OCI-LY1 (cell line): Measurements from ENCODE around the gene TMEM131.

Experiments
- EZH2 ChIP-seq: fragments of 200-600 bp; sonication (generic), shearing (Covaris generic); IDR thresholded peaks from 2 replicates; pipeline ENCODE4 v1.8.0; 2017; ENCODE audit warnings: borderline replicate concordance, mixed run types, mild to moderate bottlenecking, antibody characterized with exemption, low read length, moderate library complexity, mixed read lengths
- TF ChIP-seq, protein P1 (sequence below): fragments of 200-600 bp; sonication (generic), shearing (Covaris generic); IDR thresholded peaks from 2 replicates; pipeline ENCODE4 v1.5.1; 2017; ENCODE audit warnings: mild to moderate bottlenecking, antibody characterized with exemption, low read length, moderate library complexity, mixed read lengths

DNA sequence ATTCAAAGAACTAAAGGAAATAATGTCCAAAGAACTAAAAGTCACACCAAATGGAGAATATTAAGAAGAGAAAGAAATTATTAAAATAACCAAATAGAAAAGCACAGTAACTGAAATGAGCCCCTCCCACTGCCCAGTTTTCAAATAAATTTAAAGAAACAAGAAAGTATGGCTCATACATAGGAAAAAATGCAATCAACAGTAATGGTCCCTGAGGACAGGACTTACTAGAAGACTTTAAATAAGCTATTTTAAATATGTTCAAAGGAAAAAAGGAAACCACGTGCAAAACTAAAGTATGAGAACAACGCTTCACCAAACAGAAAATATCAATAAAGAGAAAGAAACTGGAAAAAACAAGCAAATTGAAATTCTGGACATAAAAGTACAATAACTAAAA lies 58.9 kb downstream of the TMEM131 start:
- TF ChIP-seq, protein P1, sequence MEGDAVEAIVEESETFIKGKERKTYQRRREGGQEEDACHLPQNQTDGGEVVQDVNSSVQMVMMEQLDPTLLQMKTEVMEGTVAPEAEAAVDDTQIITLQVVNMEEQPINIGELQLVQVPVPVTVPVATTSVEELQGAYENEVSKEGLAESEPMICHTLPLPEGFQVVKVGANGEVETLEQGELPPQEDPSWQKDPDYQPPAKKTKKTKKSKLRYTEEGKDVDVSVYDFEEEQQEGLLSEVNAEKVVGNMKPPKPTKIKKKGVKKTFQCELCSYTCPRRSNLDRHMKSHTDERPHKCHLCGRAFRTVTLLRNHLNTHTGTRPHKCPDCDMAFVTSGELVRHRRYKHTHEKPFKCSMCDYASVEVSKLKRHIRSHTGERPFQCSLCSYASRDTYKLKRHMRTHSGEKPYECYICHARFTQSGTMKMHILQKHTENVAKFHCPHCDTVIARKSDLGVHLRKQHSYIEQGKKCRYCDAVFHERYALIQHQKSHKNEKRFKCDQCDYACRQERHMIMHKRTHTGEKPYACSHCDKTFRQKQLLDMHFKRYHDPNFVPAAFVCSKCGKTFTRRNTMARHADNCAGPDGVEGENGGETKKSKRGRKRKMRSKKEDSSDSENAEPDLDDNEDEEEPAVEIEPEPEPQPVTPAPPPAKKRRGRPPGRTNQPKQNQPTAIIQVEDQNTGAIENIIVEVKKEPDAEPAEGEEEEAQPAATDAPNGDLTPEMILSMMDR = no peak
- no peak for TF ChIP-seq EZH2
